Central memory CD4-positive, alpha-beta T cell (primary cell): Measurements from ENCODE around the gene SRGAP1.

Experiments
- DNase-seq: peaks from one replicate; pipeline ENCODE4 v3.0.0; 2022

SRGAP1 gene

GRCh38 chr12:63909746-63910145 lies 65.2 kb downstream of the SRGAP1 start:
- no peak for DNase-seq

GRCh38 chr12:63911341-63911740 lies 66.8 kb downstream of the SRGAP1 start:
- DNase-seq, result no peak

DNA sequence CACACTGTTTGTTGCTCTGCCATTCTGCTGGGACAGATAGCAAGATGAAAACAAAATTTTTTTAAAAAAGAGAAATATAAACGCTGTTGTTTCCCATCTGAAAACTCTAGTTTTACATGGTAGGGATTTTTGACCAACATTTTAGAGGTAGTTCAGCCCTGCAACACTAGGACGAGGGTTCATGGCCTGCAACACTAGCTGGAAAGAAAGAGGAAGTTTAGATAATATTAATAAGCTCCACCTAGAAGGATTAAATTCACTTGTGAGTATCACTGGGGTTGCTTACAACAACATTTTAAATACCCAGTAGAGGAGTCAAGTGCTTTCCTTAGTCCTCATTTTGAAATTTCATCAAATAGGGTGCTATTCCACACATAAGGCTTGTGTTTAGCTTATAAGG lies 68.2 kb downstream of the SRGAP1 start:
- DNase-seq, result no peak

GRCh38 chr12:63913929-63914328 lies 69.4 kb downstream of the SRGAP1 start:
- DNase-seq, result no peak

DNA sequence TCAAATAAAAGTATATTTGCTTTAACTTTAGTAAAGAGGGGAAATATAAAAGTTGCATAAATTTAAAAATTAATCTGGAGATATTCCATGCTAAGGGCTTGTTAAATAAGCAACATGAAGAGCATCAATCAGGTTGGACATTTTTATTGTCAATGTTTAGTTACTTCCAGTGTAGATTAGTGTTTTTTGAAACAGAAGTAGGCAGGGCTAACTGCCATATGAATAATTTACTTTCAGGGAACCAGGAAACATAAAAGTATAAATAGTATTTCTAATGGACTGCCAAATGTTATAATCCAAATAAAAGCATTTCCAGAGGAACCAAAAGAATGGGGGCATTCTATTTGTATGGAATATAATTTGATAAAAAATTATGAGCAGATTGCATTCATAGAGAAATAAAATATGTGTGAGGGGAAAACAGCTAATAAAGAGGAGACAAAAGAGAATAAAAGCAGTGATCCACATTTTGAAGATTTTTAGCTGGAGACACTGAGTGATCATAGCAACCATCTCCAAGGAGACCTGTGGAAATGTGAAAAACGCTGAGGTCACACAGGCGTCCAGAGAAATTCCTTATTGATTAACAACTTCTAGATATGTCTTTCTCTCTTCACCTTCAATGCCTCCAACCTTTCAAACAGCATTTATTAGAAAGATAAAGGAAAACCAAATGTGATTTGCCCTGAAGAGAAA lies 70.8 kb downstream of the SRGAP1 start:
- no peak for DNase-seq

GRCh38 chr12:63916561-63917476 lies 72.3 kb downstream of the SRGAP1 start:
- DNase-seq, result no peak

DNA sequence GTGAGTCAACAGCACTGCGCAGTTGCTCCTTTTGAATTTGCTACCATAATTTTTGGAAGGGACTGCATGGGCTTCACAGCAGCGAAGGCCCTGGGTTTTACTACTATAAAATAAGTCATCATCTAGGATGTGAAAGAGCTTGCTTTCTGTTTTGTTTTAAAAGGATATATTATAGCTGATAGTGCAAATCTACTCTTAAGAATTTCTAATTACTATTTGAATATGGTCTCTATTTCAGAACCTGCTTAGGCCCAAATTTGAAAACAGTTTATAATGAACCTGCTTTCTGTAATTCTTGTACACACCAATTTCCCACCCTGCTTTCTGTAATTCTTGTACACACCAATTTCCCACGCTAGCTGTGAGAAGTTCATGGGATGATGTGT lies 73.0 kb downstream of the SRGAP1 start:
- DNase-seq, result no peak

DNA sequence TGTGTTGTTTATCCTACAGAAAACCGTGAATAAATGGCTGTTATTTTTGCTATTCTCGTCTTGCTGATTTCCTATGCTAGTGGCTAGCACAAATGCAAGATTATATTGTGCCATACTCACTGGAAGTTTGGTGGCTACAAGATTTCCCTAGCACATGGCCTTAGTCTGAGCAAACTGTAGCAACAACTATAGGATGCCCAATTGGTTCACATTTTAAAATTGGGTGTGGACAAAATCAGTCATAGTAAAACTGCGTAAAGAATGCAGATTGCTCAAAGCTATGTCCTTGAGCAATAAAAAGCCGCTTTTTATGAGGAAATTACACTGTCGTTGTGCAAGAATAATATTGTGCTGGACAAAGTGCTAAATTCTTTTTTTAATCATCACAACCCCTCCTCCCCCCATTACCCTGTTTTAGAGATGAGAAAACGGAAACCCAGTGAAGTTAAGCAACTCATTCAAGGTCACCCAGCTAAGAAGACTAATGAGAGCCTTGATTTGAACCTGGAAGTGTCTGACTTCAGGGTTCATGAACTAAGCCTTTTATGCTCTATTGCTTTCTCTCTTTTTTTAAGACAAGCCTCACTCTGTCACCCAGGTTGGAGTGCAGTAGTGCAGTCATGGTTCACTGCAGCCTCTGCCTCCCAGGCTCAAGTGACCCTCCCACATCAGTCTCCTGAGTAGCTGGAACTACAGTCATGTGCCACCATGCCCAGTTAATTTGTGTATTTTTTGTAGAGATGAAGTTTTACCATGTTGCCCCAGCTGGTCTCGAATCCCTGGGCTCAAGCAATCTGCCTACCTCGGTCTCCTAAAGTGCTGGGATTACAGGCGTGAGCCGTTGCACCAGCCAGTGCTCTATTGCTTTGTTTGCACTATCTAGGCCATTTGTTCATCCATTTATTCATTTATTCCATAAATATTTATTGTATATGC lies 73.6 kb downstream of the SRGAP1 start:
- no peak for DNase-seq

- DNase-seq, result no peak
These were observed 74.3 kb downstream of the SRGAP1 start for GRCh38 chr12:63918800-63919300.

DNA sequence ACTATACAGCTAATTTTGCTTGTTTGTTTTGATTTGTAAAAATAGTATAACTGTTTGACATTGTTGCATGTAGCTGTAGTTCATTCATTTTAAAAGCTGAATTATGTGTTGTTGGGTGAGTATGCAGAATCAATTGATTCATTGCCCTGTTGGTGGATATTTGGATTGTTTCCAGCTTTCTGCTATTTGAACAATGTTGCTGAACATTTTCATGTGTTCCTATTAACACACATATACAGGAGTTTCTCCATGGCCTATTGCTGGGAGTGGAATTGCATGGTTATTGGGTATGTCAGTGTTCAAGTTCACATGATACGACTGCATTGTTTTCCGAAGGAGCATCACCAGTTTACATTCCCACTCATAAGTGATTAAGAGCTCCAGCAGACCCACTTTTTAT lies 75.3 kb downstream of the SRGAP1 start:
- no peak for DNase-seq

DNA sequence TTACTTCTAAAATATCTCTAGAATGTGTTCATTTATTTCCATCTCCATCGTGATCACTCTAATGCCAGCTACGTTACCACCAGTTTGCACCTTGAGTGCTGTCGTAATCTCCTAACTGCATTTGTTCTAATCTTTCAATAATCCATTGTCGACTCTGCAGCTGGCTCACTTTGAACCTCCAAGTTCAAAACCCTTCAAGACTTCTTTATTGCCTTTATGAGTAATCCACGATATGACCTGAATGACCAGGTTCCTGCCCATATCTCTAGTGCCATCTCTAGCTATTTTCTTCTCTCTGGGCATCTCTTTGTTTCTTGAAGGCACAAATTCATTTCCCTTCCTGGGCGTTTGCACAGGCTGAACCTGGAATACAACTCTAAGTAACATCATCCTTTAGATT lies 76.7 kb downstream of the SRGAP1 start:
- DNase-seq, result no peak

DNA sequence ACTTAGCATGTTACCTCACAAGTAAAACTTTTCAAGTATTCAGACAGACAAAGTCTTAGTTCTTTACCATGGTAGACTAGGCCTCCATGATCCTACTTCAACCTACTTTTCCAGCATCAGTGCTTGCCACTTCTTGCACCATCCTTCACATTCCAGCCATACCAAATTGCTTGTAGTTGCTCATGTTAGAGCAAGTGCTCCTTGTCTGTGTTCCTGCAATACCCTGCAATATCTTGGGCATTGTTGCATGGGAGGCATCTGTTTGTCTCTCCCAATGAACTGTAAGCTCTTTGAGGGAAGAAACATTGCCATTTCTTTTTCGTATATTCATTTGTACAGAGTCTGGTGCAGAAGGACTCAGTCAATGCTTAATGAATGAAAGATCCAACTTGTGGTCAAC lies 78.0 kb downstream of the SRGAP1 start:
- no peak for DNase-seq

- no peak for DNase-seq
These were observed 80.3 kb downstream of the SRGAP1 start for GRCh38 chr12:63924781-63925180.

DNA sequence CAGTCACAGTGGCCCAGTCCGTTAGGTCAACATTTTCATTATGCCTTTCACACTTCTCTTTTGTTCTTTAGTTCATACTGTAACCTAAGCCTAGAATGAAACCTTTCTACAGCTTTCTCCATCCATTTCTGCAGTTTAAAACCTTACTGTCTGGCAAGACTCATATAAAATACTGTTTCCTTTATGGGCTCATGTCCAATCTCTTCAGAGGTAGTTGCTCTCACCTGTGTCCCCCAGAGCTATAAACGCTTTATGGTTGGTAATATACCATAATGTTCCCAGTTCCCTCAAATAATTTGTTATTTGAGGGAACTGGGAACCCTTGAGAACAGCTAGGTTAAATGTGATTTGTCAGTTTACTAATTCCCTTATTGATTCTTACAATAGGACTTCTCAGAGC lies 83.0 kb downstream of the SRGAP1 start:
- DNase-seq, result no peak

DNA sequence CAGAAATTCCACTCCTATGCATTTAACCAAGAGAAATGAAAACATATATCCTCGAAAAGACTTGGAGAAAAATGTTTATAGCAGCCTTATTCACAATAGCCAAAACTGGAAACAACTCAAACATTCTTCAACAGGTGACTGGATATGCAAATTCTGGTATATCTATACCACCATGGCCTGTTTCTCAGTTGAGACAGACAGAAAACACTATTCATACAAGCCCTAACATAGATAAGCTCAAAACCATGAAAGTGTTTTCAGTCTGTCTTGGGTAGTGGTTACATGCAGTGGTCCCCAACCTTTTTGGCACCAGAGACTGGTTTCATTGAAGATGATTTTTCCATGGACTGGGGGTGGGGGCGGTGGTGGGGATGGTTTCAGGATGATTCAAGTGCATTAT lies 83.8 kb downstream of the SRGAP1 start:
- no peak for DNase-seq

- no peak for DNase-seq
These were observed 84.9 kb downstream of the SRGAP1 start for GRCh38 chr12:63929426-63929825.

DNA sequence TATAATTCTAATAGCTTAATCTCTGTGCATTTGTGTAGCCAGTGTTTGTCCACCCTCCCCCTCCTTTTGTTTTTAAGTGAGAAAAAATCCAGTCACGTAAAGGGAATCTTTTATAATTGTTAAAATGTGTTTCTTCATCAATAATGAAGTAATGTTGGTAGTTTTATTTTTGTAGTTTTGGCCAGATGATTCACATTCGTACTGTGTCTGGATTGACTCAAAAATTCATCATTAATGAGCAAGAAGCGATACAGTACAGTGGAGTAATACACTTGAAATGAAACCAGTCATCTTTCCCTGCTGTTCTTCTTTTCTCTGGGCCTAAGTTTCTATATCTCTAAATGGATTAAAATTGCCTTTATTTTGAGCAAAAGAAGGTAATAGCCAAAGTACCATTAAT lies 86.5 kb downstream of the SRGAP1 start:
- DNase-seq, result no peak

GRCh38 chr12:63931703-63932102 lies 87.2 kb downstream of the SRGAP1 start:
- DNase-seq, result no peak

GRCh38 chr12:63934936-63935335 lies 90.4 kb downstream of the SRGAP1 start:
- DNase-seq, result no peak

- DNase-seq, result no peak
These were observed 90.9 kb downstream of the SRGAP1 start for GRCh38 chr12:63935361-63935760.

- no peak for DNase-seq
These were observed 93.1 kb downstream of the SRGAP1 start for GRCh38 chr12:63937378-63938316.
